HepG2 (cell line): ENCODE data around the gene SLC25A23. TPM values are rescaled to one million over a fixed set of nuclear protein-coding genes. Genes with fewer than 3 reads are reported as not detected.

Experiments used
- ERF ChIP-seq: IDR thresholded peaks from 2 replicates; pipeline ENCODE4 v1.6.1; 2018; ENCODE audit warnings: missing biosample characterization, missing genetic modification reagents
- KAT2B ChIP-seq: fragments of 150-350 bp; IDR thresholded peaks from 2 replicates; pipeline ENCODE4 v1.6.1; 2014; ENCODE audit warnings: low read depth, low read length, borderline replicate concordance
- KDM3A ChIP-seq: IDR thresholded peaks from 2 replicates; pipeline ENCODE4 v1.6.1; 2018; ENCODE audit warnings: low read depth, missing compliant biosample characterization
- MIER3 ChIP-seq: IDR thresholded peaks from 2 replicates; pipeline ENCODE4 v1.6.1; 2016; ENCODE audit warnings: missing compliant biosample characterization, borderline replicate concordance
- RBM22 ChIP-seq: fragments of 200-400 bp; formaldehyde crosslinking; optimal IDR thresholded peaks from 2 replicates; pipeline ENCODE3; 2017; ENCODE audit warnings: mild to moderate bottlenecking, low read length, moderate library complexity
- RBM39 ChIP-seq: fragments of 200-400 bp; formaldehyde crosslinking; IDR thresholded peaks from one replicate; pipeline ENCODE4 v1.6.1; 2018; ENCODE audit warnings: antibody characterized with exemption, mild to moderate bottlenecking, low read depth, low read length; ENCODE audit not compliant: poor library complexity, severe bottlenecking
- RFXANK ChIP-seq: IDR thresholded peaks from 2 replicates; pipeline ENCODE4 v1.6.1; 2016
- TBX2 ChIP-seq: sonication (generic); formaldehyde crosslinking; IDR thresholded peaks from 2 replicates; pipeline ENCODE4 v1.5.0; 2020; ENCODE audit warnings: missing genetic modification reagents, mild to moderate bottlenecking, borderline replicate concordance
- TMF1 ChIP-seq: sonication (generic); formaldehyde crosslinking; IDR thresholded peaks from 2 replicates; pipeline ENCODE4 v1.8.1; 2022; ENCODE audit warnings: low read depth, missing genetic modification reagents
- ZBTB37 ChIP-seq: sonication (generic); formaldehyde crosslinking; IDR thresholded peaks from 2 replicates; pipeline ENCODE4 v1.4.0; 2020; ENCODE audit warnings: mild to moderate bottlenecking, missing genetic modification reagents
- ZNF256 ChIP-seq: sonication (generic); formaldehyde crosslinking; conservative IDR thresholded peaks from 2 replicates; pipeline ENCODE4 v1.4.0; 2020; ENCODE audit warnings: missing genetic modification reagents
- ZNF430 ChIP-seq: sonication (generic); formaldehyde crosslinking; IDR thresholded peaks from 2 replicates; pipeline ENCODE4 v1.9.0; 2021; ENCODE audit warnings: mild to moderate bottlenecking, missing genetic modification reagents
- ZNF569 ChIP-seq: sonication (generic); formaldehyde crosslinking; IDR thresholded peaks from 2 replicates; pipeline ENCODE4 v1.5.0; 2020; ENCODE audit warnings: mild to moderate bottlenecking, missing genetic modification reagents, moderate library complexity, borderline replicate concordance
- ZSCAN31 ChIP-seq: sonication (generic); formaldehyde crosslinking; IDR thresholded peaks from 2 replicates; pipeline ENCODE4 v1.5.0; 2020; ENCODE audit warnings: low read depth, mild to moderate bottlenecking, missing genetic modification reagents
- polyA plus RNA-seq, 8 experiments: library from polyadenylated mRNA; depleted of rRNA in 3 of 8; stranded (reverse) in 7 of 8; unstranded in 1 of 8; fragments of >200 nt; fragmentation: Illumina TruSeq in 4 of 8; extraction: Trizol in 4 of 8; gene quantifications; 2 replicates each; pipeline versions ENCODE4 v1.2.1 to v1.2.3, GENCODE V29; 2011 to 2016; ENCODE audit warnings: low read depth in 4 of 8, missing spikeins in 1 of 8, mixed read lengths in 1 of 8; ENCODE audit not compliant: insufficient read depth in 1 of 8
- total RNA-seq, 5 experiments: library from RNA; depleted of rRNA; stranded (reverse); fragments of >200 nt; fragmentation: Illumina TruSeq; extraction: Trizol; gene quantifications; 2 replicates each; pipeline ENCODE4 v1.2.3, GENCODE V29; 2016; ENCODE audit warnings: low read depth in 1 of 5
- TF ChIP-seq, protein P1 (sequence below): IDR thresholded peaks from 2 replicates; pipeline ENCODE4 v1.6.1; 2016
- TF ChIP-seq, protein P2 (sequence below): sonication (generic); formaldehyde crosslinking; conservative IDR thresholded peaks from 2 replicates; pipeline ENCODE4 v1.5.0; 2020; ENCODE audit warnings: missing genetic modification reagents
- TF ChIP-seq, protein P3 (sequence below): sonication (generic); formaldehyde crosslinking; IDR thresholded peaks from 2 replicates; pipeline ENCODE4 v1.5.0; 2020; ENCODE audit warnings: missing genetic modification reagents
- TF ChIP-seq, protein P4 (sequence below): sonication (generic); formaldehyde crosslinking; IDR thresholded peaks from 2 replicates; pipeline ENCODE4 v1.4.0; 2020; ENCODE audit warnings: low read depth, missing genetic modification reagents
- TF ChIP-seq, protein P5 (sequence below): sonication (generic); formaldehyde crosslinking; IDR thresholded peaks from 2 replicates; pipeline ENCODE4 v1.8.1; 2023; ENCODE audit warnings: mild to moderate bottlenecking, missing genetic modification reagents, borderline replicate concordance

Gene SLC25A23
- total and polyA plus RNA-seq, 2 of the 13 experiments (the other 11 are each of a cell fraction or from before 2014, with no cell fraction given) = 12.4 to 15.2 TPM

DNA sequence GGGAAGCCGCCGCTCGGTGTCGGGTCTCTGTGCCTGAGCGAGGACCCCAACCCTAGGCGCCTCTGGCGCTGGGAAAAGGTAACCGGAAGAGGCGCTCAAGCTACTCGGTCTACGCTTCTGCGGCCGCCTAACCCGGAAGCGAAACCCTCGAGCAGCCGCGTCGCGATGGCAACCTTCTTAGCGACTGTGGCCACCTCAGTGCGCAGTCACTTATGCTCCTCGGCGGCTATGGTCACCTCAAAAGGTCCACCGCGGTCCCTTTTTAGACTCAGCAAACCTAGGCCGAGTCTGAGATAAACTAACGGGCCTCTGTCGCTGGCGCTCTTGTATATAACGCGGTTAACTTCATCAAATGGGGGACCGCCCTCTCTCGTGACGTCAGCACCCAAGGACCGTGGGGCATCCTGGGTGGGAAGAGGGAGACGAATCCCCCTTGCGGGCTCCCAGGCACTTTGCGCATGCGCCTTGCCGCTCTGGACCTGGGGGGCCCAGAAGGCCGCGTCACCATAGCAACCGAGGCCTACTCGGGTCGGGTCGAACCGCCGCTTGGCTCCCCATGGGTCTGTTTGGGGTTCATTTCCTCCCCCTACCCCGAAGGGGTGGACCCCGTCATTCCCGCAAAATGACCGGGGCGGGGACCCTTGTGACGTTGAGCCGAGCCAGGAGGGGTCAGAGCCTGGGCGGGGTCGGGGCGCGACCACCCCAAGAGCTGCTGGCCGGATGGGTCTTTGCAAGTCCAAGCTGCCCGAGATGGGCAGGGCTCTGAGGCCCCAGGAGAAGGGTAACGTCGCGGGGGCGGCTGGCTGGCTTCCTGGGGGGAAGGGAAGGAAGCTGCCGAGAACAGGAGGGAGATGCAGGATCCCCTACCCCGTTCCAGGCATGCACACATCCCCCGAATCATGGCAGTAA, 66.3 kb downstream of the SLC25A23 start, which contains the start of gene GTF2F1 (continued):
- TF ChIP-seq, protein P1, sequence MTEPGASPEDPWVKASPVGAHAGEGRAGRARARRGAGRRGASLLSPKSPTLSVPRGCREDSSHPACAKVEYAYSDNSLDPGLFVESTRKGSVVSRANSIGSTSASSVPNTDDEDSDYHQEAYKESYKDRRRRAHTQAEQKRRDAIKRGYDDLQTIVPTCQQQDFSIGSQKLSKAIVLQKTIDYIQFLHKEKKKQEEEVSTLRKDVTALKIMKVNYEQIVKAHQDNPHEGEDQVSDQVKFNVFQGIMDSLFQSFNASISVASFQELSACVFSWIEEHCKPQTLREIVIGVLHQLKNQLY (CRISPR knock-in tag) = no peak
- TF ChIP-seq, protein P2, sequence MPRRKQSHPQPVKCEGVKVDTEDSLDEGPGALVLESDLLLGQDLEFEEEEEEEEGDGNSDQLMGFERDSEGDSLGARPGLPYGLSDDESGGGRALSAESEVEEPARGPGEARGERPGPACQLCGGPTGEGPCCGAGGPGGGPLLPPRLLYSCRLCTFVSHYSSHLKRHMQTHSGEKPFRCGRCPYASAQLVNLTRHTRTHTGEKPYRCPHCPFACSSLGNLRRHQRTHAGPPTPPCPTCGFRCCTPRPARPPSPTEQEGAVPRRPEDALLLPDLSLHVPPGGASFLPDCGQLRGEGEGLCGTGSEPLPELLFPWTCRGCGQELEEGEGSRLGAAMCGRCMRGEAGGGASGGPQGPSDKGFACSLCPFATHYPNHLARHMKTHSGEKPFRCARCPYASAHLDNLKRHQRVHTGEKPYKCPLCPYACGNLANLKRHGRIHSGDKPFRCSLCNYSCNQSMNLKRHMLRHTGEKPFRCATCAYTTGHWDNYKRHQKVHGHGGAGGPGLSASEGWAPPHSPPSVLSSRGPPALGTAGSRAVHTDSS (CRISPR knock-in tag) = no peak
- peak; percentile 81 for TF ChIP-seq RBM22
- TF ChIP-seq ZNF569 (CRISPR knock-in tag) = no peak
- 0 out of 2 replicates have a peak, but pooled peaks have one; percentile 53 for TF ChIP-seq ZSCAN31 (CRISPR knock-in tag)
- no peak for TF ChIP-seq ZNF256
- TF ChIP-seq RBM39 = peak; percentile 16
- TF ChIP-seq, protein P3, sequence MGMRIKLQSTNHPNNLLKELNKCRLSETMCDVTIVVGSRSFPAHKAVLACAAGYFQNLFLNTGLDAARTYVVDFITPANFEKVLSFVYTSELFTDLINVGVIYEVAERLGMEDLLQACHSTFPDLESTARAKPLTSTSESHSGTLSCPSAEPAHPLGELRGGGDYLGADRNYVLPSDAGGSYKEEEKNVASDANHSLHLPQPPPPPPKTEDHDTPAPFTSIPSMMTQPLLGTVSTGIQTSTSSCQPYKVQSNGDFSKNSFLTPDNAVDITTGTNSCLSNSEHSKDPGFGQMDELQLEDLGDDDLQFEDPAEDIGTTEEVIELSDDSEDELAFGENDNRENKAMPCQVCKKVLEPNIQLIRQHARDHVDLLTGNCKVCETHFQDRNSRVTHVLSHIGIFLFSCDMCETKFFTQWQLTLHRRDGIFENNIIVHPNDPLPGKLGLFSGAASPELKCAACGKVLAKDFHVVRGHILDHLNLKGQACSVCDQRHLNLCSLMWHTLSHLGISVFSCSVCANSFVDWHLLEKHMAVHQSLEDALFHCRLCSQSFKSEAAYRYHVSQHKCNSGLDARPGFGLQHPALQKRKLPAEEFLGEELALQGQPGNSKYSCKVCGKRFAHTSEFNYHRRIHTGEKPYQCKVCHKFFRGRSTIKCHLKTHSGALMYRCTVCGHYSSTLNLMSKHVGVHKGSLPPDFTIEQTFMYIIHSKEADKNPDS = peak; percentile 31; the same call in 1 of the 2 replicates
- TF ChIP-seq, protein P4, sequence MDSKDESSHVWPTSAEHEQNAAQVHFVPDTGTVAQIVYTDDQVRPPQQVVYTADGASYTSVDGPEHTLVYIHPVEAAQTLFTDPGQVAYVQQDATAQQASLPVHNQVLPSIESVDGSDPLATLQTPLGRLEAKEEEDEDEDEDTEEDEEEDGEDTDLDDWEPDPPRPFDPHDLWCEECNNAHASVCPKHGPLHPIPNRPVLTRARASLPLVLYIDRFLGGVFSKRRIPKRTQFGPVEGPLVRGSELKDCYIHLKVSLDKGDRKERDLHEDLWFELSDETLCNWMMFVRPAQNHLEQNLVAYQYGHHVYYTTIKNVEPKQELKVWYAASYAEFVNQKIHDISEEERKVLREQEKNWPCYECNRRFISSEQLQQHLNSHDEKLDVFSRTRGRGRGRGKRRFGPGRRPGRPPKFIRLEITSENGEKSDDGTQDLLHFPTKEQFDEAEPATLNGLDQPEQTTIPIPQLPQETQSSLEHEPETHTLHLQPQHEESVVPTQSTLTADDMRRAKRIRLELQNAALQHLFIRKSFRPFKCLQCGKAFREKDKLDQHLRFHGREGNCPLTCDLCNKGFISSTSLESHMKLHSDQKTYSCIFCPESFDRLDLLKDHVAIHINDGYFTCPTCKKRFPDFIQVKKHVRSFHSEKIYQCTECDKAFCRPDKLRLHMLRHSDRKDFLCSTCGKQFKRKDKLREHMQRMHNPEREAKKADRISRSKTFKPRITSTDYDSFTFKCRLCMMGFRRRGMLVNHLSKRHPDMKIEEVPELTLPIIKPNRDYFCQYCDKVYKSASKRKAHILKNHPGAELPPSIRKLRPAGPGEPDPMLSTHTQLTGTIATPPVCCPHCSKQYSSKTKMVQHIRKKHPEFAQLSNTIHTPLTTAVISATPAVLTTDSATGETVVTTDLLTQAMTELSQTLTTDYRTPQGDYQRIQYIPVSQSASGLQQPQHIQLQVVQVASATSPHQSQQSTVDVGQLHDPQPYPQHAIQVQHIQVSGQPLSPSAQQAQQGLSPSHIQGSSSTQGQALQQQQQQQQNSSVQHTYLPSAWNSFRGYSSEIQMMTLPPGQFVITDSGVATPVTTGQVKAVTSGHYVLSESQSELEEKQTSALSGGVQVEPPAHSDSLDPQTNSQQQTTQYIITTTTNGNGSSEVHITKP (CRISPR knock-in tag) = peak; percentile 68; the same call in 1 of the 2 replicates
- no peak for TF ChIP-seq RFXANK (CRISPR knock-in tag)
- TF ChIP-seq, protein P5, sequence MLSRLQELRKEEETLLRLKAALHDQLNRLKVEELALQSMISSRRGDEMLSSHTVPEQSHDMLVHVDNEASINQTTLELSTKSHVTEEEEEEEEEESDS (CRISPR knock-in tag) = no peak
- TF ChIP-seq KAT2B = no peak
- TF ChIP-seq ZNF430 (CRISPR knock-in tag) = peak; percentile 68; the same call in 1 of the 2 replicates
- peak; percentile 51 for TF ChIP-seq TBX2
- peak; percentile 51 for TF ChIP-seq ERF (CRISPR knock-in tag)
- no peak for TF ChIP-seq ZBTB37 (CRISPR knock-in tag)
- 0 out of 2 replicates have a peak, but pooled peaks have one; percentile 10 for TF ChIP-seq TMF1 (CRISPR knock-in tag)
- TF ChIP-seq MIER3 = no peak
- TF ChIP-seq KDM3A = no peak
